Measurements from ENCODE around the gene PIM3.

PIM3 gene

GRCh38 chr22:49956418-49956770, 4.2 kb upstream of the PIM3 start:
- no peak for DNase-seq (ENCODE audit: low spot score)

DNA sequence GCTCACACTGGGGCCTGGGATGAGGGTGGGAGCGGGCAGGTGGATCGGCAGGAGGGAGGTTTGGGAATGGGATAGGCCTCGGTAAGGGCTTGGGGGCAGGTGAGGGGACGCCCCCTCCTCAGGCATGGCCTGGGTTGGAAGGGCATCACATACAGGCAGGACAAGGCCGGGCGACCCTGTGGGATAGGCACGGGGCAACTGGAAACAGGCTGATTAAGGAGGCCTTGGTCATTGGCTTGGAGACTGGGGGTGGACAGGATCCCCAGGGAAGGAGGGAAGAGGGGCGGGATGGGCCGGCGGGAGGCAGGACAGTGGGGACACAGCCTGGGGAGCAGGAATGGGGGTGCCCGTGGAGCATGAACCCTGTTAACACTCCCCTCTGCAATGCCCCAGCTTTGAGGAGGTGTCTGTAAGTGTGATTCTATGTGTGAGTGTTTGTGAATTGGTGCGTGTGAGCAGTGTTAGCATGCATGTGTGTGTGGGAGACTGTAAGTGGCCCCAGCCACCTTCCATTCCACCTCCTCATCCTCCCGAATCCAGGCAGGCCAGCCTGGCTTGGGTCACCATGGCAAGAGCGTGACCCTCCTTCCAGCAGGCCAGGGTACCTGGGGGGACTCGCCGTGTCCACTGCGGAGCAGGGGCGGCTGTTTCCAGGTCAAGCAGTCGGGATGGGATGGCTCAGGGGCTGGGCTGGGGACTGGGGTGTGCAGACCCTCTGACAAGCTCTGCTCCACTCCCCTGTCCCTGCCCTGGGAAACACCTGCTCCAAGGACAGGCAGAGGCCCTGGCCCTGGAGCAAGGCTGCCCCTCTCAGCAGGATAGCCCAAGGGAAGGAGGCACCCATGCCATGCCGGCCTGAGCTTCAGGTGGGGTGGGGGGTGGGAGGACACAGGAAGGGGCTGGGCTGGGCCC, 3.4 kb upstream of the PIM3 start:
- no peak for DNase-seq (ENCODE audit: low spot score)

- no peak for DNase-seq (ENCODE audit: low spot score)
Observed at GRCh38 chr22:49957826-49958365, 2.7 kb upstream of the PIM3 start.

- no peak for DNase-seq (ENCODE audit: low spot score)
Observed at GRCh38 chr22:49958366-49958921, 2.1 kb upstream of the PIM3 start.

GRCh38 chr22:49958931-49959781, 1.4 kb upstream of the PIM3 start:
- no peak for DNase-seq (ENCODE audit: low spot score)

GRCh38 chr22:49959782-49960158, 802 bp upstream of the PIM3 start:
- no peak for DNase-seq (ENCODE audit: low spot score)

DNA sequence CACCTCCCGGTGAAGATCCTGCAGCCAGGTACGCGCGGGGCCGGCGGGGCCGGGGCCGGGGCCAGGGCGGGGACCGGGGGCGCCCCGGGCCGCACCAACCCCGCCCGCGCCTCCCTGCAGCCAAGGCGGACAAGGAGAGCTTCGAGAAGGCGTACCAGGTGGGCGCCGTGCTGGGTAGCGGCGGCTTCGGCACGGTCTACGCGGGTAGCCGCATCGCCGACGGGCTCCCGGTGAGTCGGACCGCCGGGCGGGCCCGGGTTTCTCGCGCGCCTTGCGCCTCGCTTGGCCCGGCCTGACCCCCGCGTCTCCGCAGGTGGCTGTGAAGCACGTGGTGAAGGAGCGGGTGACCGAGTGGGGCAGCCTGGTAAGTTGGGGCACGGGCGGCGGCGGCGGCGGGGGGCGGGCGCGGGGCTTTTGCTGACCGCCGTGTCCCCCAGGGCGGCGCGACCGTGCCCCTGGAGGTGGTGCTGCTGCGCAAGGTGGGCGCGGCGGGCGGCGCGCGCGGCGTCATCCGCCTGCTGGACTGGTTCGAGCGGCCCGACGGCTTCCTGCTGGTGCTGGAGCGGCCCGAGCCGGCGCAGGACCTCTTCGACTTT, 531 bp downstream of the PIM3 start:
- DNase-seq (ENCODE audit: low spot score) = no peak

DNA sequence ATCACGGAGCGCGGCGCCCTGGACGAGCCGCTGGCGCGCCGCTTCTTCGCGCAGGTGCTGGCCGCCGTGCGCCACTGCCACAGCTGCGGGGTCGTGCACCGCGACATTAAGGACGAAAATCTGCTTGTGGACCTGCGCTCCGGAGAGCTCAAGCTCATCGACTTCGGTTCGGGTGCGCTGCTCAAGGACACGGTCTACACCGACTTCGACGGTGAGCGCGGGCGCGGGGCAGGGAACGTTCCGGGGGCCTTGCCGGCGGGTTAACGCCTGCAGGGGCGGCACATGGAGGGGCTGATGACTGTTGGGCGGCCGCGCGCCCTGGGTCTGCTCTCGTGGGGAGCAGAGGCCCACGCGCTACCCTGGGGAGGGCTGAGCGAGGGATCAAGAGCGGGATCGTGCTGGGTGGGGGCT, 1.0 kb downstream of the PIM3 start:
- DNase-seq (ENCODE audit: low spot score) = no peak

- DNase-seq (ENCODE audit: low spot score) = peak; percentile 71
Observed at GRCh38 chr22:49962012-49962750, 1.6 kb downstream of the PIM3 start.

GRCh38 chr22:49962751-49963646, 2.4 kb downstream of the PIM3 start:
- DNase-seq (ENCODE audit: low spot score) = no peak

DNA sequence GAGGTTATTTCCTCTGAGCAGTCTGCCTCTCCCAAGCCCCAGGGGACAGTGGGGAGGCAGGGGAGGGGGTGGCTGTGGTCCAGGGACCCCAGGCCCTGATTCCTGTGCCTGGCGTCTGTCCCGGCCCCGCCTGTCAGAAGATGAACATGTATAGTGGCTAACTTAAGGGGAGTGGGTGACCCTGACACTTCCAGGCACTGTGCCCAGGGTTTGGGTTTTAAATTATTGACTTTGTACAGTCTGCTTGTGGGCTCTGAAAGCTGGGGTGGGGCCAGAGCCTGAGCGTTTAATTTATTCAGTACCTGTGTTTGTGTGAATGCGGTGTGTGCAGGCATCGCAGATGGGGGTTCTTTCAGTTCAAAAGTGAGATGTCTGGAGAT, 3.1 kb downstream of the PIM3 start:
- DNase-seq (ENCODE audit: low spot score) = no peak

DNA sequence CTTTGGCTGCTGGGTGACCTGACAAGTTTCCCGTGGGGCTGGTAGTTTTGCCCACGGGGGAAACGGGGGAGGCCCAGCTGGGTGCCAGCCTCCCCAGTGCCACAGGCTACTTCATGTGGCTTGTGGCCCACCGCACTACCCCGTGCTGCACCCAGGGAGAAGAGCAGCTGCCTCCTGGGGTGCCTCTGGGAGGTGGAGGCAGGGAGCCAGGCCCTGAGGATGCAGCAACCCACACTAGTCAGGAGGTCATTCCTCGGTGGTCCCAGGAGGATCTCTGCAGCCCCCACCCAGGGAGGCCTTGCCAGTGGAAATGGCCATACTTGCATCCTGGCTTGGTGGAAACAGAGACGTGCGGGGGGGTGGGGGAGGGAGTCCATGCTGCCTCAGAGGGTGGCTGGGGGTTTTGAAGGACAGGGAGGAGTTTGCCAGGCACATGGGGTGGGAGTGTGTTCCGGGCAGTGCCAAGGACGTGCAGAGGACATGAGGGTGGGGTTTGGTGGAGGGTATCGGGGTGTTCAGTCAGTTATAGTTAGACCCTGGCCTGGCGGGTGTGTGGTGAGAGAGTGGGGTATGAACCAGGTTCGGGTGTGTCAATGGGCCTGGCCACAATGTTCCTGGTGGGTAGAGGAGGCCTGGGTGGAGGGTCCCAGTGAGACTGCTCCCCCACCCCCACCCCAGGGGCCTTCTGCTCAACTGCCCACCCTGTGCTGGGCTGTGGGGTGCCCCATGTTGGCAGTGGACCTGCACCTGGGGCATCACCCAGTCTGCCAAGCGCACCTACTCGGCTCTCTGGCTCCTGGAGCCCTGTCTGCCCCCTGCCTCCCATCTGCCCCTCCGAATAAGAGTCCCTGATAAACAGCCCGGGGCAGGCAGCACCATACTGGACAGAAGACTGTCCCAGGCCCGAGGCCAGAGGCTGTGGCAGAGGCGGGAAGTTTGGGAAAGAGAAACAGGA, 3.8 kb downstream of the PIM3 start:
- no peak for DNase-seq (ENCODE audit: low spot score)

DNA sequence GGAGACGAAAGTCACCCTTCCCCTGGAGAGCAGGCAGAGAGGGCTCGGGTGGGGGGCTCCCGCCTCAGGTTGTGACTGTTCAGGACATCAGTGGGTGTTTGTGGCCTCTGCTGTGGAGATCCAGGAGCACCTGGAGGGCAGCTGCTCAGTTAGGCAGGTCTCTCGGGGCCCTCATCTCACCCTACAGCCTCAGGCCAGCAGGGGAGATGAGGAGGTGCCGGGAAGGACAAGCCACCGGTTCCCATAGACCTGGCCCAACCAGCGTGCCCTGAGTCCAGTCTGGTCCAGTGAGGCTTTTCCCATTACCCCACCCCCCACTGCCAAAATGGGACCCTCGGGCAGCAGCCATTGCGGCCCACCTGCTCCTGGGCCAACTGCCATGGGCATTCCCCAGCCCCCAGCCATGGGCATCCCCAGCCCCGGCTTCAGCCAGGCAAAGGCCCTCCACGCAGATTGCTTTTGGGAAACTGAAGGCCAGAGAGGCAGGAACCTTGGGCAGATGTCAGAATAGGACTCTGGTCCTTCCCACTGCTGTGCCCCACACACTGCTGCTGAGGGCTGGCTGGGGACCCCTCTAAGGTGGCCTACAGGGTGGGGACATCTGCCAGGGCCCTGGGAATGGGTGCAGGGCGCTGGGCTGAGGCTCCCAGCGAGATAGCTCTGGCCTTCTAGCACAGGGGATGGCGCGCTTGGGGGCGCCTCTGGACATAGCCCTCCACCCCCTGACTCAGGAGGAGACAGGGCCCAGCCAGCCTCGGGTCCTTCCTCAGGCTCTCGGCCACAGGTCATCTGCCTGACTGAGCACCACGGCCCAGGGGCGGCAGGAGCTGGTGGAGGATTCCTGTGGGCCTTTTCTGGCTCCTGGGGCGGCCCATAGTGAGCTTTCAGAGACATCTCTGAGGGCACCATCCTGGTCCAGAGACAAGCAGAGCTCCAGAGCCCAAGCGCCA, 4.8 kb downstream of the PIM3 start:
- DNase-seq (ENCODE audit: low spot score) = no peak

GRCh38 chr22:49966041-49966773, 5.6 kb downstream of the PIM3 start:
- no peak for DNase-seq (ENCODE audit: low spot score)

- no peak for DNase-seq (ENCODE audit: low spot score)
Observed at GRCh38 chr22:49966774-49967705, 6.5 kb downstream of the PIM3 start.

DNA sequence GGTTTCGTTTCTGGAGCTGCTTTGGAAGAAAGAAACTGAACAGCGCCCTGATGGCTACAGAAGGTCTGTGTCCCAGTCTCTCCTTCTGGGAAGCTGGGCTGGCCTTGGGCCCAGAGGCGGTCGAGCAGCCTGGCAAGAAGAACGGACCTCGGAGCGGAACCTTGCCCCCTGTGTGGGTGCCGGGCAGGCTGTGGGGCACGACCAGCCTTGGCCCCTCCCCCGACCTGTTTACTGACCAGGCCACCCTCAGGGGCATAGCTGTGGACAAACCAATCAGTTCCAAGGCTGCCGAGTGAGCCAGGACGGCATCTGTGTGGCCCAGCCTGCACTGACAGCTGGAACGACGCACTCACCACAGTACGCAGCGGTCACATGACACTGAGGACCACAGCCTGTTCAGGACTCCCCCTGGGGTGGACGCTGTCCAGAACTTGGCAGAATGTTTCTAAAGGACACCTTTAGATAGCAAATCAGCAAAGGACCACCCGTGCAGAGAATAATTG, 7.2 kb downstream of the PIM3 start:
- DNase-seq (ENCODE audit: low spot score) = no peak
